Natural killer cell (primary cell): ENCODE data around the gene HBG2. TPM values are rescaled to one million over a fixed set of nuclear protein-coding genes. Genes with fewer than 3 reads are reported as not detected.

Experiments used
- ATAC-seq, 3 donors: fragments of 150-1000 bp in 2 of 3; fragments of 200-7000 bp in 1 of 3; cut with Tn5 transposase; 1 replicate in 1 of 3; 2 replicates in 2 of 3; pipeline ENCODE4 v1.10.0; 2021; ENCODE audit warnings: mild to moderate bottlenecking in 2 of 3, moderate library complexity in 2 of 3
- DNase-seq, 2 donors: peaks; one replicate each; pipeline versions ENCODE4 v3.0.0 to v3.0.0-alpha.2; 2013 to 2021; ENCODE audit warnings: mixed read lengths in 1 of 2
- H3K27ac ChIP-seq: one replicate; pipeline ENCODE4 v1.5.1; 2013; ENCODE audit warnings: mild to moderate bottlenecking, low read length
- H3K27me3 ChIP-seq: one replicate; pipeline ENCODE4 v1.6.1; 2013; ENCODE audit warnings: low read length; ENCODE audit not compliant: control insufficient read depth, insufficient read depth
- H3K36me3 ChIP-seq: one replicate; pipeline ENCODE4 v1.6.1; 2013; ENCODE audit warnings: low read length; ENCODE audit not compliant: control insufficient read depth, insufficient read depth
- H3K4me1 ChIP-seq: one replicate; pipeline ENCODE4 v1.6.1; 2013; ENCODE audit warnings: low read length; ENCODE audit not compliant: control insufficient read depth, insufficient read depth
- H3K4me3 ChIP-seq: one replicate; pipeline ENCODE4 v1.5.1; 2013; ENCODE audit warnings: low read length
- H3K9me3 ChIP-seq: one replicate; pipeline ENCODE4 v1.6.1; 2013; ENCODE audit warnings: low read length; ENCODE audit not compliant: control insufficient read depth, insufficient read depth
- H3K27ac Mint-ChIP-seq, 2 donors: one replicate each; pipeline ENCODE4 v1.8.0; 2022; ENCODE audit warnings: mild to moderate bottlenecking in 2 of 2, mixed read lengths in 2 of 2, moderate library complexity in 1 of 2
- H3K27me3 Mint-ChIP-seq, 2 donors: one replicate each; pipeline ENCODE4 v1.8.0; 2022; ENCODE audit warnings: low read depth in 2 of 2, mixed read lengths in 2 of 2
- H3K36me3 Mint-ChIP-seq: one replicate; pipeline ENCODE4 v1.8.0; 2022; ENCODE audit warnings: mixed read lengths
- H3K4me1 Mint-ChIP-seq, 2 donors: one replicate each; pipeline ENCODE4 v1.8.0; 2022; ENCODE audit warnings: mixed read lengths in 2 of 2
- H3K4me3 Mint-ChIP-seq: one replicate; pipeline ENCODE4 v1.8.0; 2022; ENCODE audit warnings: mild to moderate bottlenecking, moderate library complexity, mixed read lengths
- H3K9me3 Mint-ChIP-seq, 2 donors: one replicate each; pipeline ENCODE4 v1.8.0; 2022; ENCODE audit warnings: mixed read lengths in 2 of 2
- WGBS: methylation state at CpG from one replicate; pipeline ENCODE4 v1.1.7; 2013; ENCODE audit warnings: missing lambda C conversion rate; ENCODE audit not compliant: insufficient coverage; 5-methylcytosine and 5-hydroxymethylcytosine counted together
- intact Hi-C: fragments of 100-400 bp; cut with micrococcal nuclease; formaldehyde crosslinking; loops from one replicate; pipeline ENCODE4 v1.14.2; 2022
- total RNA-seq, 4 donors: library from RNA; stranded (reverse); fragments of 120-200 nt in 1 of 4; gene quantifications; one replicate each; pipeline versions ENCODE4 v1.2.3 to v1.2.4, GENCODE V29; 2013 to 2022
- TF ChIP-seq, protein P1 (sequence below): fragments of 200-600 bp; IDR thresholded peaks from one replicate; pipeline ENCODE4 v1.8.0; 2022; ENCODE audit warnings: antibody characterized with exemption

Gene HBG2
- total RNA-seq, 3 donors from 2014 or later (not counting 1 experiment from before 2014, with no cell fraction given) = not detected

GRCh38 chr11:5224538-5225479 is 29.8 kb downstream of the HBG2 start:
- H3K4me3 Mint-ChIP-seq = no peak overlapping the region
- no peak overlapping the region for H3K4me3 ChIP-seq
- intact Hi-C loops = no loop called here

DNA sequence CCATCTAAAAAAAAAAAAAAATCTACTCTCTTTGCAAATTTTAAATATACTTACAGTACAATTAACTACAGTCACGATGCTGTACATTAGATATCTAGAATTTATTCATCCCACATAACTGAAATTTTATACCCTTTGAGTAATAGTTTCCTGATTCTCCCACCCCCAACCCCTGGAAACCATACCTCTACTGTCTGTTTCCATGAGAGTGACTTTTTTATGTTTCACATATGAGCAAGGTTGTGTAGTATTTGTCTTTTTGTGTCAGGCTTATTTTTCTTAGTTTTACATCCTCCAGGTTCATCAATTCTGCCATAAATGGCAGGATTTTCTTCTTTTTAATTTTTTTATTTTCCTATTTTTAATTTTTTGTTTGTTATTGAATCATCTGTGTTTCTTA is 30.9 kb downstream of the HBG2 start:
- Mint-ChIP-seq H3K4me1 (no peaks in the 10 kb centered on the region), H3K27me3 (no peaks in the 10 kb centered on the region), H3K36me3 (no peaks in the 10 kb centered on the region), H3K9me3 (peaks cover 5 to 6% of the 10 kb centered on the region in 2 donors), H3K27ac (no peak overlapping the region), H3K4me3 (no peak overlapping the region)
- intact Hi-C loops = no loop called here
- no peak overlapping the region for H3K27ac ChIP-seq
- 100% methylated on average over 1 of the region's 1 CpG for WGBS
- no peaks in the 10 kb centered on the region for H3K4me1 ChIP-seq
- no peaks in the 10 kb centered on the region for H3K36me3 ChIP-seq
- no peaks in the 10 kb centered on the region for H3K27me3 ChIP-seq
- ATAC-seq (no peak), DNase-seq (no peak)
- TF ChIP-seq, protein P1, sequence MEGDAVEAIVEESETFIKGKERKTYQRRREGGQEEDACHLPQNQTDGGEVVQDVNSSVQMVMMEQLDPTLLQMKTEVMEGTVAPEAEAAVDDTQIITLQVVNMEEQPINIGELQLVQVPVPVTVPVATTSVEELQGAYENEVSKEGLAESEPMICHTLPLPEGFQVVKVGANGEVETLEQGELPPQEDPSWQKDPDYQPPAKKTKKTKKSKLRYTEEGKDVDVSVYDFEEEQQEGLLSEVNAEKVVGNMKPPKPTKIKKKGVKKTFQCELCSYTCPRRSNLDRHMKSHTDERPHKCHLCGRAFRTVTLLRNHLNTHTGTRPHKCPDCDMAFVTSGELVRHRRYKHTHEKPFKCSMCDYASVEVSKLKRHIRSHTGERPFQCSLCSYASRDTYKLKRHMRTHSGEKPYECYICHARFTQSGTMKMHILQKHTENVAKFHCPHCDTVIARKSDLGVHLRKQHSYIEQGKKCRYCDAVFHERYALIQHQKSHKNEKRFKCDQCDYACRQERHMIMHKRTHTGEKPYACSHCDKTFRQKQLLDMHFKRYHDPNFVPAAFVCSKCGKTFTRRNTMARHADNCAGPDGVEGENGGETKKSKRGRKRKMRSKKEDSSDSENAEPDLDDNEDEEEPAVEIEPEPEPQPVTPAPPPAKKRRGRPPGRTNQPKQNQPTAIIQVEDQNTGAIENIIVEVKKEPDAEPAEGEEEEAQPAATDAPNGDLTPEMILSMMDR = no peak
- H3K4me3 ChIP-seq = no peak overlapping the region
- no peaks in the 10 kb centered on the region for H3K9me3 ChIP-seq

More at GRCh38 chr11:5224538-5225479, 29.8 kb downstream of the HBG2 start:
- Mint-ChIP-seq H3K27me3 (no peaks in the 10 kb centered on the region), H3K9me3 (peaks cover 3% of the 10 kb centered on the region in 2 donors), H3K36me3 (no peaks in the 10 kb centered on the region), H3K27ac (no peak overlapping the region), H3K4me1 (no peaks in the 10 kb centered on the region)
- H3K9me3 ChIP-seq = no peaks in the 10 kb centered on the region
- no peaks in the 10 kb centered on the region for H3K36me3 ChIP-seq
- ATAC-seq = no peak
- H3K4me1 ChIP-seq = no peaks in the 10 kb centered on the region
- 89% methylated on average over 3 of the region's 6 CpGs for WGBS
- H3K27me3 ChIP-seq = no peaks in the 10 kb centered on the region
- no peak for DNase-seq
- TF ChIP-seq, protein P1 = no peak
- no peak overlapping the region for H3K27ac ChIP-seq

GRCh38 chr11:5223146-5223545 is 31.4 kb downstream of the HBG2 start:
- no peaks in the 10 kb centered on the region for H3K27me3 ChIP-seq
- no peaks in the 10 kb centered on the region for H3K27me3 Mint-ChIP-seq
- H3K27ac Mint-ChIP-seq = no peak overlapping the region
- no peak overlapping the region for H3K4me3 ChIP-seq
- DNase-seq (no peak), ATAC-seq (no peak)
- no peaks in the 10 kb centered on the region for H3K4me1 Mint-ChIP-seq
- no peak overlapping the region for H3K4me3 Mint-ChIP-seq
- H3K9me3 ChIP-seq = no peaks in the 10 kb centered on the region
- H3K9me3 Mint-ChIP-seq = peaks cover 5 to 6% of the 10 kb centered on the region in 2 donors
- no peaks in the 10 kb centered on the region for H3K4me1 ChIP-seq
- TF ChIP-seq, protein P1 = no peak
- no peak overlapping the region for H3K27ac ChIP-seq
- H3K36me3 Mint-ChIP-seq = no peaks in the 10 kb centered on the region
- no peaks in the 10 kb centered on the region for H3K36me3 ChIP-seq
- intact Hi-C loops = no loop called here
- WGBS = 96% methylated on average over 6 of the region's 6 CpGs
